Measurements from ENCODE around the gene IER5L.
"Not testable (repeated sequence)": the region's sequence is repeated elsewhere in the genome, so short reads cannot be mapped to it uniquely, and the experiment has no call there.

IER5L gene

GRCh38 chr9:129203556-129203909 lies 25.5 kb upstream of the IER5L start:
- no peak for DNase-seq (ENCODE audit: low read depth in 2 of 3, low spot score in 1 of 3)

DNA sequence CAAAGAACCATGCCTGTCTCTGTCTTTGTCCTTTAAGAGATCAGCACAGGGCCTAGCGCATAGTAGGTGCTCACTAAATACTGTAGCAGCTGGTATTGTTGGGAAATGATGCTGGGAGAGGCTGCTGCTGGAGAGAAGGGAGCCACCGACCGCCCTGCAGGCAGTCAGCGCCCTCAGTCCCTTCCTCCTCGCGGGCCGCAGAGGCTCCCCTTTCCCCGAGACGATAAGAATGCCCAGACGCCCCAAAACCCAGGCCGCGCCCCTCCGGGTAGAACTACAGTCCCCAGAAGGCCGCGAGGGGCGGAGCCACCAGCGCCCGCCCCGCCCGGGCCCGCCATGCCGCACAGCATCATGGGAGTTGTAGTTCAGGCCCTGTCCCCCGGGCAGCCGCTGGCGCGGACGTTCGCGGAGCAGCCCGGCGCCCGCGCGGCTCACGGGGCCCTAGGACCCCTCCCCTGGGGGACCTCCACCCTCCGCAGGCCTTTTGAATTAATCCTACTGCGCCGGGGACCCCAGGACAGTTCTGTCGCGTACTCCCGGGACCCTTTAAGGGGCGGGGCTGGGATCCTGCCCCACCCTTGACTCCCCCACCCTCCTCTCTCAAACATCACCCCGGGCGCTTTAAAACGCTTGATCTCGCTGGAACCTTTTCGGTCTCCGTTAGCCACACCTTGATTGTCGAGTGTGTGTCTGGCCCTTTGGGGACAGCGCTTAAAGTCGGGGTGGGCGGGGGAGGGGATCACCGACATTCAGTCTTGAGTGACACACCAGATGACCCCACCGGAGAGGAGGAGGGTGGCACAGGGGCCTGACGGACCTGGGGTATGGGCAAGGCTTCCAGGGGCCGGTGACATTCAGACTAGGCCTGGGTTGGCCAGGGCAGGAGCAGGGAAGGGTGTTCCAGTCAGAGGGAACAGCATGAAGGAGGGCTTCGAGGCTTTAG lies 24.8 kb upstream of the IER5L start:
- DNase-seq (ENCODE audit: low read depth in 2 of 3, low spot score in 1 of 3): peak; percentile 83 to 95 (median 85)

GRCh38 chr9:129201866-129202265 lies 23.8 kb upstream of the IER5L start:
- no peak for DNase-seq (ENCODE audit: low read depth in 2 of 3, low spot score in 1 of 3)

GRCh38 chr9:129201289-129201688 lies 23.2 kb upstream of the IER5L start:
- DNase-seq (ENCODE audit: low read depth in 2 of 3, low spot score in 1 of 3): no peak

- DNase-seq (ENCODE audit: low read depth in 2 of 3, low spot score in 1 of 3): no peak
These were observed 22.2 kb upstream of the IER5L start for GRCh38 chr9:129200255-129200654.

GRCh38 chr9:129199044-129199435 lies 21.0 kb upstream of the IER5L start:
- DNase-seq (ENCODE audit: low read depth in 2 of 3, low spot score in 1 of 3): no peak

- DNase-seq (ENCODE audit: low read depth in 2 of 3, low spot score in 1 of 3): no peak
These were observed 20.4 kb upstream of the IER5L start for GRCh38 chr9:129198319-129199043.

- DNase-seq (ENCODE audit: low read depth in 2 of 3, low spot score in 1 of 3): no peak
These were observed 19.9 kb upstream of the IER5L start for GRCh38 chr9:129197978-129198318.

DNA sequence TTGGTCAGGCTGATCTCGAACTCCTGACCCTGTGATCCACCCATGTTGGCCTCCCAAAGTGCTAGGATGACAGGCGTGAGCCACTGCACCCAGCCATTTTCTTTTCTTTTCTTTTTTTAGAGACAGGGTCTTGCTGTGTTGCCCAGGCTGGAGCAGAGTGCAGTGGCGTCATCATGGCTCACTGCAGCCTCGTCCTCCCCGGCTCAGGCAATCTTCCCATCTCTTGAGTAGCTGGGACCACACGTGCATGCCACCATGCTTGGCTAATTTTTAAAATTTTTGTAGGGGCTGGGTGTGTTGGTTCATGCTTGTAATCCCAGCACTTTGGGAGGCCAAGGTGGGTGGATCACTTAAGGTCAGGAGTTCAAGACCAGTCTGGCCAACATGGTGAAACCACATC lies 19.0 kb upstream of the IER5L start:
- DNase-seq (ENCODE audit: low read depth in 2 of 3, low spot score in 1 of 3): not testable (repeated sequence)

- DNase-seq (ENCODE audit: low read depth in 2 of 3, low spot score in 1 of 3): no peak
These were observed 17.5 kb upstream of the IER5L start for GRCh38 chr9:129195606-129196005.

GRCh38 chr9:129194221-129194620 lies 16.2 kb upstream of the IER5L start:
- no peak for DNase-seq (ENCODE audit: low read depth in 2 of 3, low spot score in 1 of 3)

DNA sequence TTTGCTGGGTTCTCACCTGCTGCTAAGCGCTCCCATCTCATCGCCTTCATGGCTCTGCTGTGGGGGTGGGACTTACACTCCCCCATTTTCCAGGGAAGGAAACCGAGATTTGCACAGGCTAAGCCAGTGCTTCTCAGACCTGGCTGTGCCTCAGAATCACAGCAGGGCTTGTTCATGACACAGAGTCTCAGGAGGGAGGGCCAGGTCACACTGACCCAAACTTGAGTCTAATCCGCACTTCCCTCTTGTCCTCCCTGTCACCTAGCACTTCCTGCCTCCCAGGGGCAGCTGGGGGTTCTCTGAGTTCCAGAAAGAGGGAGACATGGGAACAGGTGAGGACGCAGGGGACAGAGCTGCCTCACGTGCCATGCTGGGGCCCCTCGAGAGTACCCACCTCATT lies 15.6 kb upstream of the IER5L start:
- DNase-seq (ENCODE audit: low read depth in 2 of 3, low spot score in 1 of 3): no peak

DNA sequence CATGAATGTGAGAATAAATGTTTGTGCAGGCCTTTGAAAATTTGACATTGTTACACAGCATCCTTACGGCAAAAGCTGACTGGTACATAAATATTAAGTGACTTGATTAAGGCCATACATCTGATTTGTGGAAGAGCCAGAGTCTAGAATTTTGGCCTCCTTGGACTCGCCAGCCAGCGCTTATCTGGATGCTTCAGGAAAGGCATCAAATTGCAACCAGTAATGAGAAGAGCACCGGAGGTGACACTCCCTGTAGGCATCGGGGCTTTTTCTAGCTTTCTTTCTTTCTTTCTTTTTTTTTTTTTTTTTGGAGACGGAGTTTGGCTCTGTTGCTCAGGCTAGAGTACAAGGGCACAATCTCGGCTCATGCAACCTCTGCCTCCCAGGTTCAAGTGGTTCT lies 13.2 kb upstream of the IER5L start:
- no peak for DNase-seq (ENCODE audit: low read depth in 2 of 3, low spot score in 1 of 3)

DNA sequence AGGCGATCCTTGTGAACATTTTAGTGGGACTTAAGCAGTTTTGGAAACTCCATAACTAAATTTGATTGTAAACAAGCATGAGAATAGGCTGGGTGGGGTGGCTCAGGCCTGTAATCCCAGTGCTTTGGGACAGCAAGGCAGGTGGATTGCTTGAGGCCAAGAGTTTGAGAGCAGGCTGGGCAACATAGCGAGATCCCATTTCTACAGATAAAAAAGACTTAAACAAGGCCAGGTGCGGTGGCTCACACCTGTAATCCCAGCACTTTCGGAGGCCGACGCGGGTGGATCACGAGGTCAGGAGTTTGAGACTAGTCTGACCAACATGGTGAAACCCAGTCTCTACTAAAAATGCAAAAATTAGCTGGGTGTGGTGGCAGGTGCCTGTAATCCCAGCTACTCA lies 11.9 kb upstream of the IER5L start:
- not testable (repeated sequence) for DNase-seq (ENCODE audit: low read depth in 2 of 3, low spot score in 1 of 3)

DNA sequence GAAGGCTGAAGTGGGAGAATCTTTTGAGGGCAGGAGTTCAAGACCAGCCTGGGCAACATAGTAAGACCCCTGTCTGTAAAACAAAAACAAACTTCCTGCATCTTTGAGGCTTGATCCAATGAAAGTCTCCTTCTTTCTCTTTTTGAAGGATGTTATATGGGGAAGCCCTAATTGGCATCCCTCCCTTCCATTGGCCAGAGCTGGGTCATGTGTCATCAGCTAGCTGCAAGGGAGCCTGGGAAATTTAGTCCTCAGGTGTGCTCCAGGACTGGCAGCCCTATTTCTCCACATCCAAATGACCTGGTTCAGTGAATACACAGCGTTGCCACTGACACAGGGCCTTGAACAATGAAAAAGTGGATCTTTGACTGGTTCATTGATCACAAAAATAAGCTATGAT lies 9.0 kb upstream of the IER5L start:
- DNase-seq (ENCODE audit: low read depth in 2 of 3, low spot score in 1 of 3): no peak

- DNase-seq (ENCODE audit: low read depth in 2 of 3, low spot score in 1 of 3): no peak
These were observed 7.9 kb upstream of the IER5L start for GRCh38 chr9:129185991-129186390.

DNA sequence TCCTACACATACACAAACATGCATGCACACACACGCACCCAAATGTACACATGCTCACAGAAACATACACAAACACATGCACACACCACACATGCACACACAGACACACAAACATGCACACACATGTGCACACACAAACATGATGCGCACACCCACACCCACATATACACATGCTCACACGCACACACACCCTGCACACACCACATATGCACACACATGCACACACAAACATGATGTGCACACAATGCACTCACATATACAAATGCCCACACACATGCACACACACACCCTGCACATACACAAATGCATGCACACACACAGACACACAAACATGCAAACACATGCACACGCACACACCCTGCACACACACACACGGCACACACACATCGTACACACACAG lies 7.3 kb upstream of the IER5L start:
- no peak for DNase-seq (ENCODE audit: low read depth in 2 of 3, low spot score in 1 of 3)

GRCh38 chr9:129184596-129185122 lies 6.6 kb upstream of the IER5L start:
- no peak for DNase-seq (ENCODE audit: low read depth in 2 of 3, low spot score in 1 of 3)

DNA sequence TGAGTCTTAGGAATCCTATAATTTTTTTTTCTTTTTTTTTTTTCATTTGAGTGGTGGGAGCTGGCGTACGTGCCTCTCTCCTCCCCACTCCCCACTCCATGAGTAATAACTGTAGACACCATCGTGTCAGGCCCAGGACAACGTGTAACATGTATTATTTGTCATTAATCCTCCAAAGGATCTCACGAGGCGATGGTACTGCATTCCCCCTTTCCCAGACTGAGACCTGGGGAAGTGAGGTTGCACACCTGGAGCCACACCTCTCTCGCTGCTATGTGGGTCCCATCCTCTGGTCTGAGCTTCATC lies 6.1 kb upstream of the IER5L start:
- no peak for DNase-seq (ENCODE audit: low read depth in 2 of 3, low spot score in 1 of 3)

GRCh38 chr9:129183495-129184218 lies 5.6 kb upstream of the IER5L start:
- DNase-seq (ENCODE audit: low read depth in 2 of 3, low spot score in 1 of 3): no peak

GRCh38 chr9:129182625-129183494 lies 4.8 kb upstream of the IER5L start:
- no peak for DNase-seq (ENCODE audit: low read depth in 2 of 3, low spot score in 1 of 3)

Measured in stimulated activated CD4-positive, alpha-beta T cell treated with anti-CD3 and anti-CD28 coated beads, Interleukin-12 subunit alpha, Interleukin-12 subunit beta, amount 100 ng/mL, for 48 hours (primary cell).